HG02840 (cell line): ENCODE data around the gene CUZD1.
"Not testable (repeated sequence)": the region's sequence is repeated elsewhere in the genome, so short reads cannot be mapped to it uniquely, and the experiment has no call there.

Experiments
- ATAC-seq: cut with Tn5 transposase; IDR thresholded peaks from one replicate; pipeline ENCODE4 v1.9.1; 2021; ENCODE audit warnings: mild to moderate bottlenecking, moderate library complexity, moderate number of reproducible peaks; ENCODE audit not compliant: unreplicated experiment, low FRiP score

The CUZD1 gene, protein sequence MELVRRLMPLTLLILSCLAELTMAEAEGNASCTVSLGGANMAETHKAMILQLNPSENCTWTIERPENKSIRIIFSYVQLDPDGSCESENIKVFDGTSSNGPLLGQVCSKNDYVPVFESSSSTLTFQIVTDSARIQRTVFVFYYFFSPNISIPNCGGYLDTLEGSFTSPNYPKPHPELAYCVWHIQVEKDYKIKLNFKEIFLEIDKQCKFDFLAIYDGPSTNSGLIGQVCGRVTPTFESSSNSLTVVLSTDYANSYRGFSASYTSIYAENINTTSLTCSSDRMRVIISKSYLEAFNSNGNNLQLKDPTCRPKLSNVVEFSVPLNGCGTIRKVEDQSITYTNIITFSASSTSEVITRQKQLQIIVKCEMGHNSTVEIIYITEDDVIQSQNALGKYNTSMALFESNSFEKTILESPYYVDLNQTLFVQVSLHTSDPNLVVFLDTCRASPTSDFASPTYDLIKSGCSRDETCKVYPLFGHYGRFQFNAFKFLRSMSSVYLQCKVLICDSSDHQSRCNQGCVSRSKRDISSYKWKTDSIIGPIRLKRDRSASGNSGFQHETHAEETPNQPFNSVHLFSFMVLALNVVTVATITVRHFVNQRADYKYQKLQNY

GRCh38 chr10:122845783-122846332 lies at the start of gene CUZD1:
Gene CUZD1 (minus strand): TSS chr10:122845857. CDS start chr10:122845843, 14 bp downstream.
- ATAC-seq = no peak

GRCh38 chr10:122894261-122894944 lies 48.7 kb upstream of the CUZD1 start:
- no peak for ATAC-seq

DNA sequence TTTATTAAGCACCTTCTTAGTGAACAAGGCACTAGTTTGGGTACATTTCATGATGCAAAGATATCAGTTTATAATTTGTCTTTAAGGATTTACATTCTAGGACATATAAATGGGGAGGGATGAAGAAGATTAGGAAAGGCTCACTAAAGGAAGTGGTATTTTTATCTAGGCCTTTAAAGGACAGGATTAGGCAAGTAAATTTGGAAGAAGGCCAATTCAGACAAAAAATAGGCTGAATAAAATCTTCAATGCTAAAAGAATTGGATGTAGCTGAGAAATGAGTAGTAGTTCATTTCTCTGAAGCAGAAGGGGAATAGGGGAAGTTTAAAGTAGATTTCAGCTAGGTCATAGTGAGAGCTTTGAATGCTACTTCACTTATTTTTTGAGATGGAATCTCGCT lies 38.5 kb upstream of the CUZD1 start:
- ATAC-seq = no peak

GRCh38 chr10:122882766-122883165 lies 37.1 kb upstream of the CUZD1 start:
- ATAC-seq = no peak

- peak; percentile 69 for ATAC-seq
Measured at GRCh38 chr10:122879339-122880273, 33.9 kb upstream of the CUZD1 start, which contains the start of gene FAM24B. Gene FAM24B (minus strand): TSS chr10:122879581. CDS start chr10:122850515, 29,066 bp downstream.

DNA sequence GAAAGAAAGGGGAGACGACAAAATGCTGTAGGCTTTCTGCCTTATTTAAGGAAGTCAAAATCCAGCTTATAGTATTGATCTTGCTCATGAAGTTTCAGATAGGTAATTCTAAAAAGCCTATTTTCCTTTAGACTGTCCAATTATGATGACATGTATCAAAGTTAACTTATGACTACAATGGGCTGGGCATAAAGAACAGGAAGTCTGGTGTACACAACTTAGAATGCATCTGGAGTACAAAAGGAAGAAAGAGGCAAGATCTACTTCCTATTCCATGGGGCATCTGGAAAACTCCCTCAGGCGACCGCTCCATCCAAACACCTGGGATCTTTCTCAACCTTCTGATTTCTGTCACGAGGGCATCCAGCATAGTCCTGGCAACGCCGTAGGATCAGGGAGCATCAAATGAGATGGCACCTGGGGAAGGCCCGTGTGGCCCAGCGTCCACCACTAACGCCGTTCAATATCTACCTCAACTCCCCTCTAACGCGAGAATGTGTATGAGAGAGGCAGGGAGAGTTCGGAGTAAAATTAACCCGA lies 33.2 kb upstream of the CUZD1 start:
- no peak for ATAC-seq

- no peak for ATAC-seq
Measured at GRCh38 chr10:122877264-122877663, 31.6 kb upstream of the CUZD1 start.

GRCh38 chr10:122876467-122876855 lies 30.8 kb upstream of the CUZD1 start:
- no peak for ATAC-seq

GRCh38 chr10:122875843-122876466 lies 30.3 kb upstream of the CUZD1 start:
- no peak for ATAC-seq

DNA sequence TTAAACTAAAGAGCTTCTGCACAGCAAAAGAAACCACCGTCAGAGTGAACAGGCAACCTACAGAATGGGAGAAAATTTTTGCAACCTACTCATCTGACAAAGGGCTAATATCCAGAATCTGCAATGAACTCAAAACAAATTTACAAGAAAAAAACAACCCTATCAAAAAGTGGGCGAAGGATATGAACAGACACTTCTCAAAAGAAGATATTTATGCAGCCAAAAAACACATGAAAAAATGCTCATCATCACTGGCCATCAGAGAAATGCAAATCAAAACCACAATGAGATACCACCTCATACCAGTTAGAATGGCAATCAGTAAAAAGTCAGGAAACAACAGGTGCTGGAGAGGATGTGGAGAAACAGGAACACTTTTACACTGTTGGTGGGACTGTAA lies 26.3 kb upstream of the CUZD1 start:
- ATAC-seq = not testable (repeated sequence)

DNA sequence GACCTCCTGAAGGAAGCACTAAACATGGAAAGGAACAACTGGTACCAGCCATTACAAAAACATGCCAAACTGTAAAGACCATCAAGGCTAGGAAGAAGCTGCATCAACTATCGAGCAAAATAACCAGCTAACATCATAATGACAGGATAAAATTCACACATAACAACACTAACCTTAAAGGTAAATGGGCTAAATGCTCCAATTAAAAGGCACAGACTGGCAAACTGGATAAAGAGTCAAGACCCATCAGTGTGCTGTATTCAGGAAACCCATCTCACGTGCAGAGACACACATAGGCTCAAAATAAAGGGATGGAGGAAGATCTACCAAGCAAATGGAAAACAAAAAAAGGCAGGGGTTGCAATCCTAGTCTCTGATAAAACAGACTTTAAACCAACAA lies 23.1 kb upstream of the CUZD1 start:
- ATAC-seq = not testable (repeated sequence)

DNA sequence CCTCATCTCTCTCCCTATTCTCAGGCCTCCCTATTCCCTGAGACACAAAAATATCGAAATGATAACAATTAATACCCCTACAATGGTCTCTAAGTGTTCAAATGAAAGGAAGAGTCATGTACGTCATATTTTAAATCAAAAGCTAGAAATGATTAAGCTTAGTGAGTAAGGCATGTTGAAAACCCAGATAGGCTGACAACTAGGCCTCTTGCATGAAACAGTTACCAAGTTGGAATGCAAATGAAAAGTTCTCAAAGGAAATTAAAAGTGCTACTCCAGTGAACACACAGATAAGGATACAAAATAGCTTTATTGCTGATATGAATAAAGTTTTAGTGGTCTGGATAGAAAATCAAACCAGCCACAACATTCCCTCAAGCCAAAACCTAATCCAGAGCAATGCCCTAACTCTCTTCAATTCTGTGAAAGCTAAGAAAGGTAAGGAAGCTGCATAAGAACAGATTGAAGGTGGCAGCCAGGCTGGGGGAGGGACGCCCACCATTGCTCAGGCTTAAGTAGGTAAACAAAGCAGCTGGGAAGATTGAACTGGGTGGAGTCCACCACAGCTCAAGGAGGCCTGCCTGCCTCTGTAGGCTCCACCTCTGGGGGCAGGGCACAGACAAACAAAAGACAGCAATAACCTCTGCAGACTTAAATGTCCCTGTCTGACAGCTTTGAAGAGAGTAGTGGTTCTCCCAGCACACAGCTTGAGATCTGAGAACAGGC lies 21.3 kb upstream of the CUZD1 start:
- not testable (repeated sequence) for ATAC-seq

- ATAC-seq = no peak
Measured at GRCh38 chr10:122864901-122865300, 19.2 kb upstream of the CUZD1 start.

GRCh38 chr10:122864194-122864592 lies 18.5 kb upstream of the CUZD1 start:
- ATAC-seq = no peak

GRCh38 chr10:122863216-122864193 lies 17.8 kb upstream of the CUZD1 start:
- no peak for ATAC-seq

DNA sequence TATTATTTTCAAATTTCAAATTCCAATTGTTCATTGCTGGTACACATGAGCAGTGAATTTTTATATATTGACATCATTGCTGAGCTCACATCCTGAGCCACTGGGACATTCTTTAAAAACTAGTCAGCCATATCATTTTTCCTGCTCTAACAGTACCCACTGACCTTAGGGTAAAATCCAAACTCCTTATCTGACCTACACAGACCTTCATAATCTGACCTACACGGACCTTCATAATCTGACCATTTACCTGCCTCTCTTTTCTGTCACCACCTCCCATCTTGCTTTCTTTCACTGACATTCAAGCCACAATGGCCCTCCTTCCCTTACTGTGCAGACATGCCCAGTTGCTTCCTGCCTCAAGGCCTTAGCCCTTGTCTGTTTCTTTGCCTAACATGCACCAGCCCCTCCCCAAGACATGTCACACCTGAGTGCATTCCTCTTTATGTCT lies 16.1 kb upstream of the CUZD1 start:
- no peak for ATAC-seq

GRCh38 chr10:122859527-122859926 lies 13.9 kb upstream of the CUZD1 start:
- no peak for ATAC-seq
